Naive B cell (primary cell): ENCODE data around the gene MICB. TPM values are rescaled to one million over a fixed set of nuclear protein-coding genes. Genes with fewer than 3 reads are reported as not detected.
"Not testable (repeated sequence)": the region's sequence is repeated elsewhere in the genome, so short reads cannot be mapped to it uniquely, and the experiment has no call there.

ENCODE experiments used
- ATAC-seq, 2 donors: fragments of 150-1000 bp; cut with Tn5 transposase; 2 replicates each; pipeline ENCODE4 v1.10.0; 2021; ENCODE audit warnings: low read depth in 2 of 2, mild to moderate bottlenecking in 2 of 2, moderate library complexity in 2 of 2
- DNase-seq: peaks from one replicate; pipeline ENCODE4 v3.0.0; 2022
- H3K27ac Mint-ChIP-seq, 6 donors: one replicate each; pipeline ENCODE4 v1.8.0; 2020 to 2022; ENCODE audit warnings: mild to moderate bottlenecking in 6 of 6, mixed read lengths in 6 of 6, moderate library complexity in 5 of 6, inconsistent platforms in 2 of 6
- H3K27me3 Mint-ChIP-seq, 3 donors: one replicate each; pipeline ENCODE4 v1.8.0; 2021 to 2022; ENCODE audit warnings: mixed read lengths in 3 of 3, mild to moderate bottlenecking in 1 of 3
- H3K36me3 Mint-ChIP-seq, 2 donors: one replicate each; pipeline ENCODE4 v1.8.0; 2020 to 2022; ENCODE audit warnings: mixed read lengths in 2 of 2, inconsistent platforms in 1 of 2, mild to moderate bottlenecking in 1 of 2
- H3K4me1 Mint-ChIP-seq, 3 donors: one replicate each; pipeline ENCODE4 v1.8.0; 2020 to 2022; ENCODE audit warnings: mixed read lengths in 3 of 3, inconsistent platforms in 1 of 3, mild to moderate bottlenecking in 1 of 3, moderate library complexity in 1 of 3
- H3K4me3 Mint-ChIP-seq, 8 donors: one replicate each; pipeline ENCODE4 v1.8.0; 2020 to 2022; ENCODE audit warnings: mild to moderate bottlenecking in 8 of 8, mixed read lengths in 8 of 8, moderate library complexity in 8 of 8, inconsistent platforms in 2 of 8
- H3K9me3 Mint-ChIP-seq, 7 donors: one replicate each; pipeline ENCODE4 v1.8.0; 2020 to 2022; ENCODE audit warnings: mixed read lengths in 7 of 7, mild to moderate bottlenecking in 5 of 7, inconsistent platforms in 2 of 7, moderate library complexity in 1 of 7
- polyA plus RNA-seq, 6 donors: library from polyadenylated mRNA; unstranded; fragments of 300-500 nt; fragmentation: Illumina TruSeq; gene quantifications; one replicate each; pipeline ENCODE4 v1.2.3, GENCODE V29; 2021; ENCODE audit warnings: low read depth in 6 of 6

The MICB gene
- polyA plus RNA-seq, 6 donors from 2014 or later, result 4.4 to 14.3 (median 9.7) TPM

GRCh38 chr6:31479151-31479932 lies 18.6 kb upstream of the MICB start:
- Mint-ChIP-seq H3K4me3 (peak overlapping the region in 1 of 8 donors; percentile 32), H3K36me3 (no peaks in the 10 kb centered on the region)

DNA sequence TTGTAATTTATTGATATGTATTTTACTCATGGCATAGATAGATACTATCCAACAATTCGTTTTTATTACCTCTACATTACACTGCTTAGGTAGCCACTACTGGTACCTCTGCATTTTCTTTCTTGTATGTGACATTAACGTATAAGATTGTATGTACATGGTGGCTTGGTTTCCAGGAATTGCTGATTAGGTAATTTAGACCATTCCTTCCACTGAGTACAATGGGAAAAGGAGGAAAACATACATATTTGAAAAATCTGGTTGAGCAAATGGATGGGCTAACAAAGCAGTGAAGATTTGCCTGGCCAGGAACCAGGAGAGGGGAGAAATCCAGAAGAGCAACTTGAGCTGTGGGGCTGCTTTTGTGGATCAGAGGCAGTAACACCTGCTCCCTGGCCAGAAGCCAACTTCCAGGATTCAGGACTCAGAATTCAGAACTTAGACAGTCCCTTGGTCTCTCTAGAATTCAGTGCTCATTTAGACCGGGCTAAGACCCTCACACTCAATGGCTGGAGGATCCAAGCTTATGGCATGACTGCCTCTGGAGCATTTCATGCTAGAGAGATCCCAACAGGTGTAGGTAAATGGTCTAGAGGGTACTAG lies 17.9 kb upstream of the MICB start:
- no peaks in the 10 kb centered on the region for H3K36me3 Mint-ChIP-seq
- H3K4me3 Mint-ChIP-seq, result no peak overlapping the region
- ATAC-seq (no peak), DNase-seq (no peak)
- H3K27ac Mint-ChIP-seq, result no peak overlapping the region
- no peaks in the 10 kb centered on the region for H3K9me3 Mint-ChIP-seq
- no peaks in the 10 kb centered on the region for H3K27me3 Mint-ChIP-seq
- peaks cover 18 to 35% (median 31%) of the 10 kb centered on the region in 3 donors for H3K4me1 Mint-ChIP-seq

More at GRCh38 chr6:31479151-31479932, 18.6 kb upstream of the MICB start:
- no peaks in the 10 kb centered on the region for H3K9me3 Mint-ChIP-seq
- no peak for DNase-seq
- H3K4me1 Mint-ChIP-seq, result peaks cover 20 to 40% (median 34%) of the 10 kb centered on the region in 3 donors
- H3K27me3 Mint-ChIP-seq, result no peaks in the 10 kb centered on the region
- H3K27ac Mint-ChIP-seq, result no peak overlapping the region
- no peak for ATAC-seq

- peaks cover 15 to 30% (median 26%) of the 10 kb centered on the region in 3 donors for H3K4me1 Mint-ChIP-seq
- DNase-seq (no peak), ATAC-seq (no peak)
- H3K9me3 Mint-ChIP-seq, result no peaks in the 10 kb centered on the region
- no peak overlapping the region for H3K4me3 Mint-ChIP-seq
- H3K36me3 Mint-ChIP-seq, result no peaks in the 10 kb centered on the region
- H3K27me3 Mint-ChIP-seq, result no peaks in the 10 kb centered on the region
- H3K27ac Mint-ChIP-seq, result no peak overlapping the region
Measured at GRCh38 chr6:31480574-31480973, 17.4 kb upstream of the MICB start.

DNA sequence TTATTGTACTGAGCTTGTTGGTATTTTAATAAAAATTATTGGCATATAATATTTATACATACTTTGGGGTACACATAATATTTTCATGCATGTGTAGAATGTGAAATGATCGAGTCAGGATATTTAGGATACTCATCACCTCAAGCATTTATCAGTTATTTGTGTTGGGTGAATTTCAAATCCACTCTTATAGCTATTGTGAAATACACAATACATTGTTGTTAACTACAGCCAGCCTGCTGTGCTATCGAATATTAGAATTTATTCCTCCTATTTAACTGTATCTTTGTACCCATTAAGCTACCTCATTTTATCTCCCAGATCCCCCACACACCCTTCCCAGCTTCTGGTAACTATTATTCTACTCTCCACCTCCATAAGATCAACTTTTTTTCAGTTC lies 14.6 kb upstream of the MICB start:
- H3K4me1 Mint-ChIP-seq, result peaks cover 0 to 12% (median 9%) of the 10 kb centered on the region in 3 donors
- H3K27me3 Mint-ChIP-seq, result no peaks in the 10 kb centered on the region
- no peaks in the 10 kb centered on the region for H3K36me3 Mint-ChIP-seq
- H3K4me3 Mint-ChIP-seq, result no peak overlapping the region
- no peak for ATAC-seq
- no peaks in the 10 kb centered on the region for H3K9me3 Mint-ChIP-seq
- DNase-seq, result no peak
- H3K27ac Mint-ChIP-seq, result no peak overlapping the region

DNA sequence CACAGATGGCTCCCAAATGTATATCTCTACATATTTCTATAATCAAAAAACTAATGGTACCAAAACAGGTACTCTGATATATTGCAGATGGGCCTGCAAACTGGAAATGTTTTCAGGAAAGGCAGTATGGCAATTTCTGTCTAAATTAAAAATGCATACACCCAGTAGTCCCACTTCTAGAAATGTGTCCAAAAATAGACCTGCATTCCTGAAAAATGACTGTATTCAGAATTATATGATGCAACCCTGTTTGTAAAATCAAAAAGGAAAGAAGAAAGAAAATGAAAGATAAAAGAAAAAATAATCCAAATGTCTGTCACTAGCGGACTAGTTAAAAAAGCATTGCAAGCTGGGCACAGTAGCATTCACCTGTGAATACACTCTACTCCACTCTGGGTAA lies 12.9 kb upstream of the MICB start:
- no peaks in the 10 kb centered on the region for H3K36me3 Mint-ChIP-seq
- no peak for ATAC-seq
- H3K4me1 Mint-ChIP-seq, result peaks cover 0 to 3% (median 0%) of the 10 kb centered on the region in 3 donors

DNA sequence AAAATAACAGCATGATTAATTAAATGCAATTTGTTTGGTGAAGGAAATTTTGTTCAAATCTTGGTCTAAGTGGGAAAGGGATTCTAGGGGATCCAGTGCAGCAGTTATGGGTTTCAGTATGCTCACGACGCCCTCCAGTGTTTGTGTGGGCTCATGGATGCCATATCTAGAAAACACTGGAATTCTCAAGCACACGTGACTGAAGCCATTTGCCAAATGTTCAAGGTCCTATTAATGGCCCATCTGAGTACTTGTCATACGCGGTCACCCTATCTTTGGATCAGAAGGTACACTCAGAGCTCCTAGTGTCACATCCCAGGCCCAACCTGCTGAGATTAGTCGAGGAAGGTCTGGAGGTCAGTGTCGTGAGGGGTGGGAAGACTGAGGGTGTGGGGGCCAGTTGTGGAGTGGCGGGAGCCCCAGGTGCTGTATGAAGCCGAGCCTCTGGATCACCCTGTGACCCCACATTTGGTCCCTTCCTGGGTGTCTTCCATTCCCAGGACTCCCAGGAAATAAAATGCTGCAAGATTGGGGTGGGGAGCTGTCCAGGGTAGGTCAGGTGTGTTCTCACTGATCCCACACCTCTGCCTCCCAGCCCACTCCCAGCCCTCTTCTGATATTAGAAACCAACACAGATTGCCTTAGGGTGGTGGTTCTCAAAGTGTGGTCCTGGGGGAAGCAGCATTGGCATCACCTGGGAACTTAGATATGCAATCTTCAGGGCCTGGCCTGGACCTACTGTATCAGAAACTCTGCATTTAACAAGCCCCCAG lies 11.7 kb upstream of the MICB start:
- peak in 1 of 2 donors; percentile 48 for ATAC-seq
- not testable (repeated sequence) for H3K9me3 Mint-ChIP-seq, DNase-seq, H3K4me3 Mint-ChIP-seq, H3K36me3 Mint-ChIP-seq, H3K27ac Mint-ChIP-seq, H3K4me1 Mint-ChIP-seq, H3K27me3 Mint-ChIP-seq

More for the DNA sequence above, 12.9 kb upstream of the MICB start:
- Mint-ChIP-seq H3K4me3 (no peak overlapping the region), H3K27ac (no peak overlapping the region), H3K27me3 (no peaks in the 10 kb centered on the region), H3K9me3 (no peaks in the 10 kb centered on the region)
- no peak for DNase-seq

DNA sequence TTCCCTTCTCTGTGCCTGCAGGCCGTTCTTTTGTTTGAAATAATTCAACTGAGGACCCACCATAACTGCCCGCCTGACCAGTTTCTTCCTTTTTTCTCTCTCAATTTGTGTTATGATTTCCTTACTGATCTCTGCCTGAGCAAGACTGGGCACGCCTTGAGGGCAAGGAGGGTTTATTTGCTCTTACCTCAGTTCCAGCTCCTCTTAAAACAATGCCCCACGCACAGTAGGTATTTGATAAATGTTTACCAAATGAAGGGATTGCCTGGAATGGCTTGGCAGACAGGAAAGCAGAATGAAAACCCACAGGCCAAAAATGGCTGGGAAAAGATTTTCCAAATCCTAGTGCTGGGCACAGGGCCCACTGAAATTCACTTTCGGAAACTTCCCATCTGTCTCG lies 10.3 kb upstream of the MICB start:
- H3K4me3 Mint-ChIP-seq, DNase-seq, H3K27ac Mint-ChIP-seq, H3K36me3 Mint-ChIP-seq, ATAC-seq, H3K27me3 Mint-ChIP-seq, H3K9me3 Mint-ChIP-seq: not testable (repeated sequence)
- H3K4me1 Mint-ChIP-seq, result peaks cover 6 to 13% (median 11%) of the 10 kb centered on the region in 3 donors

GRCh38 chr6:31489086-31489485 lies 8.9 kb upstream of the MICB start:
- Mint-ChIP-seq H3K27me3 (no peaks in the 10 kb centered on the region), H3K27ac (no peak overlapping the region)
- no peak for ATAC-seq

GRCh38 chr6:31490115-31490873 lies 7.7 kb upstream of the MICB start:
- Mint-ChIP-seq H3K4me1 (peaks cover 20 to 27% (median 23%) of the 10 kb centered on the region in 3 donors), H3K27me3 (no peaks in the 10 kb centered on the region), H3K9me3 (no peaks in the 10 kb centered on the region), H3K4me3 (peak overlapping the region in 1 of 8 donors; percentile 5), H3K36me3 (no peaks in the 10 kb centered on the region), H3K27ac (peak overlapping the region in 3 of 6 donors; percentile 15 to 42 (median 34))
- DNase-seq (no peak), ATAC-seq (no peak)

More at GRCh38 chr6:31489086-31489485, 8.9 kb upstream of the MICB start:
- peaks cover 12 to 21% (median 16%) of the 10 kb centered on the region in 3 donors for H3K4me1 Mint-ChIP-seq
- H3K36me3 Mint-ChIP-seq, result no peaks in the 10 kb centered on the region
- peak overlapping the region in 1 of 8 donors; percentile 49 for H3K4me3 Mint-ChIP-seq
- H3K9me3 Mint-ChIP-seq, result no peaks in the 10 kb centered on the region
- no peak for DNase-seq

DNA sequence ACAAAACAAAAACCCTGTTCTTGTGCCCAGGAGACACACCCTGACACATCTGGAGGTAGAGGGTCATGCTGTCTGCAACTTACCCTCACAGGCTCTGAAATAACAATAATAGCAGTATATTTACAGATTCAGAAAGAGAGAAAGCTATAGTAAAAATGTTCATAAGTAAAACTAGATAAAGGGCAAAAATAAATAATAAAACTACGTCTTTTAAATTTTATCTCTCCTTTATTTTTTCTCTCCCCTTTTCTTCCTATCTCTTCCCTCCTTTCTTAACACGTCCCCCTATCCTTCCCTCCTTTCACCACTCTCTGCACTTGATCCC lies 4.4 kb upstream of the MICB start:
- not testable (repeated sequence) for DNase-seq, H3K9me3 Mint-ChIP-seq, H3K27me3 Mint-ChIP-seq, ATAC-seq, H3K36me3 Mint-ChIP-seq
- peak overlapping the region in 5 of 6 donors; percentile 49 to 97 (median 80) for H3K27ac Mint-ChIP-seq
- H3K4me3 Mint-ChIP-seq, result peak overlapping the region; percentile 82 to 99 (median 95)
- peaks cover 41 to 51% (median 45%) of the 10 kb centered on the region in 3 donors for H3K4me1 Mint-ChIP-seq

DNA sequence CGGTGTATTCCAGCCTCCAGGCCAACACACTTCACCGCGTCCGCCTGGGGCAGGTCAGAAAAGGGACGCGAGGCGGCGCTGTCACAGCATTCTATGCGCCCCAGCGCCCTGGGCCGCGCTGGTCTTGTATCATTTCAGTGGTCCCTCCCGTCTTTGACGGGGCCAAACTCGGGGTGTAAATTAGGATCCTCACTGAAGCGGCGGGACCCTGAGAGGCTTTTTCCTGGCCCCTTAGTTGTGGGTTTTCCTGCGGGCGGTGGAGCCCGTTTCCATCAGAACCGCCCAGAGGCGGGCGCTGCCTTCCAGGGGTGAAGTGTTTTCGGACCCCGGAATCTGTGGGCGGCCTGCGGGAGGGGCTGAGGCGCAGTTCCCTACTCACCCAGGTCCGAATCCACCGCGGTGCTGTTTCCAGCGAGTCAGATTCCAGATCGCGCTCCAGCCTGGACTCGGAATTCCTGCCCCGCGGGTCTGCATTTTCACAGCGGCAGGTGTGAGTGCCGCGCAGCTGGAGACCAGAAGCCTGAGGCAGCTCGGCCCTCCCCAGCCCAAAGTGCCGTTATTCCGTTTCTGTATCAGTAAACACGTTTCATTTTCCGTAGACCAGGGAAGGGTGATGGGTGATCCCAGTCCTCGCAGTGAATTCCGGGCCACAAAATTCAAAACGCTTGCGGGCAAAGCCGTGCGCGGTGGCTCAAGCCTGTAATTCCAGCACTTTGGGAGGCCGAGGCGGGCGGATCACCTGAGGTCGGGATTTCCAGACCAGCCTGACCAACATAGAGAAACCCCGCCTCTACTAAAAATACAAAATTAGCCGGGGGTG lies 3.9 kb upstream of the MICB start:
- no peaks in the 10 kb centered on the region for H3K27me3 Mint-ChIP-seq
- peaks cover 47 to 57% (median 51%) of the 10 kb centered on the region in 3 donors for H3K4me1 Mint-ChIP-seq
- H3K4me3 Mint-ChIP-seq, result peak overlapping the region; percentile 82 to 99 (median 95)
- no peaks in the 10 kb centered on the region for H3K9me3 Mint-ChIP-seq
- peak; percentile 58 for DNase-seq
- H3K27ac Mint-ChIP-seq, result peak overlapping the region; percentile 65 to 98 (median 88)
- ATAC-seq, result peak; percentile 60 to 65
- no peaks in the 10 kb centered on the region for H3K36me3 Mint-ChIP-seq

GRCh38 chr6:31495580-31495979 lies 2.4 kb upstream of the MICB start:
- Mint-ChIP-seq H3K36me3 (no peaks in the 10 kb centered on the region), H3K4me3 (peak overlapping the region; percentile 82 to 99 (median 95)), H3K4me1 (peaks cover 54 to 68% (median 66%) of the 10 kb centered on the region in 3 donors), H3K9me3 (no peaks in the 10 kb centered on the region), H3K27ac (peak overlapping the region in 5 of 6 donors; percentile 78 to 97 (median 84)), H3K27me3 (no peaks in the 10 kb centered on the region)
- no peak for ATAC-seq
- DNase-seq, result no peak
